CD4-positive, alpha-beta T cell (primary cell): Measurements from ENCODE around the gene SMAP1. TPM values are rescaled to one million over a fixed set of nuclear protein-coding genes. Genes with fewer than 3 reads are reported as not detected.

Source experiments
- ATAC-seq: fragments of 200-7000 bp; cut with Tn5 transposase; one replicate; pipeline ENCODE4 v1.10.0; 2022; ENCODE audit warnings: mild to moderate bottlenecking; ENCODE audit not compliant: poor library complexity
- CTCF ChIA-PET: fragments of 350-600 bp; sonication (Branson Sonifier 250); formaldehyde crosslinking; loops from one replicate; lab custom pipeline; 2021; ENCODE audit warnings: antibody characterized with exemption, inconsistent platforms; lab: Charles Lee
- POLR2A ChIA-PET: fragments of 350-600 bp; sonication (Branson Sonifier 250); formaldehyde crosslinking; loops from one replicate; lab custom pipeline; 2021; ENCODE audit warnings: antibody characterized with exemption, inconsistent platforms; lab: Charles Lee
- DNase-seq, 14 experiments: peaks; one replicate each; pipeline ENCODE4 v3.0.0-alpha.2; 2013 to 2020; ENCODE audit warnings: mixed read lengths in 2 of 14
- H3K27ac ChIP-seq, 2 donors: one replicate each; pipeline versions ENCODE4 v1.5.1 to v1.7.0; 2013; ENCODE audit warnings: low read length in 2 of 2, low read depth in 1 of 2, mild to moderate bottlenecking in 1 of 2
- H3K27me3 ChIP-seq, 2 experiments: 1 replicate in 1 of 2; 2 replicates in 1 of 2; pipeline versions ENCODE4 v1.6.1 to v1.7.0; 2013; ENCODE audit warnings: low read length in 2 of 2, control low read depth in 1 of 2, mild to moderate bottlenecking in 1 of 2, moderate library complexity in 1 of 2; ENCODE audit not compliant: insufficient read depth in 2 of 2, control insufficient read depth in 1 of 2
- H3K36me3 ChIP-seq: one replicate; pipeline ENCODE4 v1.6.1; 2013; ENCODE audit warnings: low read length, control low read depth; ENCODE audit not compliant: insufficient read depth
- H3K4me1 ChIP-seq: one replicate; pipeline ENCODE4 v1.6.1; 2013; ENCODE audit warnings: low read length, control low read depth; ENCODE audit not compliant: insufficient read depth
- H3K4me3 ChIP-seq: one replicate; pipeline ENCODE4 v1.5.1; 2013; ENCODE audit warnings: mild to moderate bottlenecking, low read length, moderate library complexity
- H3K9me3 ChIP-seq, 2 experiments: 1 replicate in 1 of 2; 2 replicates in 1 of 2; pipeline versions ENCODE4 v1.6.1 to v1.7.0; 2013; ENCODE audit warnings: low read length in 2 of 2, mild to moderate bottlenecking in 2 of 2, control low read depth in 1 of 2, moderate library complexity in 1 of 2; ENCODE audit not compliant: control insufficient read depth in 1 of 2, insufficient read depth in 1 of 2
- H3K27ac Mint-ChIP-seq: one replicate; pipeline ENCODE4 v1.8.0; 2020; ENCODE audit warnings: mixed read lengths
- H3K27me3 Mint-ChIP-seq: one replicate; pipeline ENCODE4 v1.8.0; 2021; ENCODE audit warnings: mixed read lengths
- H3K36me3 Mint-ChIP-seq: one replicate; pipeline ENCODE4 v1.8.0; 2021; ENCODE audit warnings: low read depth, mixed read lengths
- H3K4me1 Mint-ChIP-seq: one replicate; pipeline ENCODE4 v1.8.0; 2021; ENCODE audit warnings: low read depth, mixed read lengths
- H3K4me3 Mint-ChIP-seq: one replicate; pipeline ENCODE4 v1.8.0; 2020; ENCODE audit warnings: mild to moderate bottlenecking, mixed read lengths
- H3K9me3 Mint-ChIP-seq: one replicate; pipeline ENCODE4 v1.8.0; 2020; ENCODE audit warnings: mixed read lengths
- intact Hi-C, 2 experiments: fragments of 100-400 bp; cut with DNase I in 1 of 2; cut with micrococcal nuclease in 1 of 2; formaldehyde crosslinking; loops; one replicate each; pipeline versions ENCODE4 v1.15.1 to v1.9.0; 2023 to 2025; cut with DNase I, micrococcal nuclease
- total RNA-seq, 174 experiments: library from RNA in 2 of 174; stranded (reverse) in 2 of 174; gene quantifications; one replicate each; pipeline ENCODE4 v1.2.3 and lab custom pipeline; 2021 to 2026
- TF ChIP-seq, protein P1 (sequence below): fragments of 200-600 bp; IDR thresholded peaks from one replicate; pipeline ENCODE4 v1.8.0; 2022; ENCODE audit warnings: antibody characterized with exemption, mild to moderate bottlenecking

SMAP1 gene
- total RNA-seq, 2 experiments from 2014 or later, result 20.0 to 22.5 TPM

DNA sequence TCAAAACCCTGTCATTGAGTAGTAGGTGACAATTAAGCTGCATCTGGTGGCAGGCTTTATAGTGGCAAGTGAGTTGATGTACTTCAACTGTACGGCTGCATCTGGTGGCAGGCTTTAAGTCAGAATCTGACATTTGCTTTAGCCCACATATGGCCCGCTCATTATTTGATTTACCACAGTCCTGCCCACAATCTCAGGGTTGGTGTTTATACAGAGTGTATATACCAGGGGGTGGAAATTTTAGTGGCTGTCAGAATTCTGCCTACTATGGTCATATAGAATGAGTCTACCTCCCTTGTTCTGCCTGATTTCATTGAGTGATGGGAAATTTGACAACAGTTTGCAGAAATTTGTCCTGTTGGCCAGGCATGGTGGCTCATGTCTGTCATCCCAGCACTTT is 112.3 kb downstream of the SMAP1 start:
- ChIA-PET CTCF (no interaction called here), POLR2A (no interaction called here)
- no peak for ATAC-seq
- no peaks in the 10 kb centered on the region for H3K4me1 ChIP-seq
- Mint-ChIP-seq H3K36me3 (peaks cover 78% of the 10 kb centered on the region), H3K4me1 (no peaks in the 10 kb centered on the region), H3K27ac (no peak overlapping the region), H3K27me3 (no peaks in the 10 kb centered on the region), H3K4me3 (no peak overlapping the region), H3K9me3 (peaks cover 9% of the 10 kb centered on the region)
- H3K27me3 ChIP-seq, result no peaks in the 10 kb centered on the region
- DNase-seq, result no peak
- intact Hi-C loops, result no loop called here
- H3K27ac ChIP-seq, result no peak overlapping the region
- peaks cover 0 to 8% of the 10 kb centered on the region in 2 experiments for H3K9me3 ChIP-seq
- peaks cover 5% of the 10 kb centered on the region for H3K36me3 ChIP-seq
- no peak overlapping the region for H3K4me3 ChIP-seq
- TF ChIP-seq, protein P1, sequence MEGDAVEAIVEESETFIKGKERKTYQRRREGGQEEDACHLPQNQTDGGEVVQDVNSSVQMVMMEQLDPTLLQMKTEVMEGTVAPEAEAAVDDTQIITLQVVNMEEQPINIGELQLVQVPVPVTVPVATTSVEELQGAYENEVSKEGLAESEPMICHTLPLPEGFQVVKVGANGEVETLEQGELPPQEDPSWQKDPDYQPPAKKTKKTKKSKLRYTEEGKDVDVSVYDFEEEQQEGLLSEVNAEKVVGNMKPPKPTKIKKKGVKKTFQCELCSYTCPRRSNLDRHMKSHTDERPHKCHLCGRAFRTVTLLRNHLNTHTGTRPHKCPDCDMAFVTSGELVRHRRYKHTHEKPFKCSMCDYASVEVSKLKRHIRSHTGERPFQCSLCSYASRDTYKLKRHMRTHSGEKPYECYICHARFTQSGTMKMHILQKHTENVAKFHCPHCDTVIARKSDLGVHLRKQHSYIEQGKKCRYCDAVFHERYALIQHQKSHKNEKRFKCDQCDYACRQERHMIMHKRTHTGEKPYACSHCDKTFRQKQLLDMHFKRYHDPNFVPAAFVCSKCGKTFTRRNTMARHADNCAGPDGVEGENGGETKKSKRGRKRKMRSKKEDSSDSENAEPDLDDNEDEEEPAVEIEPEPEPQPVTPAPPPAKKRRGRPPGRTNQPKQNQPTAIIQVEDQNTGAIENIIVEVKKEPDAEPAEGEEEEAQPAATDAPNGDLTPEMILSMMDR, result no peak

DNA sequence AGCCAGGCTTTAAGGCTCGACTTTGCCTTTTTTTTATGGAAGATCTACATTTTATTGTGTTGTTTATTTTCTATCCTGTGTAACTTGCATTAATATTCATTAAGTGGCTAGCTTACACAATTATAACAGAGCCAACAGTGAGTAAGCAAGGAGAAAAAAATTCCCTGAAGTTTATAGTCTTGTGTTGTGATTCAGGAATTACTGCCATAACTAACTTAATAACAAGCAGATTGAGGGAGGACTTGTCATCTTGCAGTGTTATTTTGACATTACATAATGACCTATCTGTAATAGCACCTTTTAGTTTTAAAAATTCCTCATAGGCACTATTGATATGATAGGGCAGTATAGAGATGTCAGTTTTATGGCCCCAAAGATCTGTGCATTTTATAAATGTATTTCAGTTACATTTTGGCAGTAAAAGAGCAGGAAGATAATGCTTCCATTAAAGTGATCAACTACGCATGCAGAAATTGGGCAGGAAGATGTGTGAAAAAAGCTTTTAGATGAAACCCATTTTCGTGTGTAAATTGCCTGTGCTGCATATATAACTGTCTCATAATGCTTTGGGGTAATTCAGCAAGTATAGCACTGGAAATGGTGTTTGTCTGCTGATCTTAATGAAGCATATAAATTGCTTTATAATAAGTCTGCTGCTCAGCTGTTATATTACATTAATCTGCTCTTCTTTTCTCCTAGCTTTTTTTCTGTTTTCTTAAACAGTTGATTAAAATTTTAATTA is 123.0 kb downstream of the SMAP1 start:
- H3K4me1 Mint-ChIP-seq, result no peaks in the 10 kb centered on the region
- DNase-seq, result no peak
- Histone ChIP-seq H3K27me3 (no peaks in the 10 kb centered on the region), H3K9me3 (peaks cover 0 to 7% of the 10 kb centered on the region in 2 experiments), H3K27ac (no peak overlapping the region), H3K4me3 (no peak overlapping the region), H3K36me3 (no peaks in the 10 kb centered on the region), H3K4me1 (no peaks in the 10 kb centered on the region)
- H3K4me3 Mint-ChIP-seq, result no peak overlapping the region
- CTCF ChIA-PET, result no interaction called here
- POLR2A ChIA-PET, result no interaction called here
- H3K36me3 Mint-ChIP-seq, result peaks cover 40% of the 10 kb centered on the region
- ATAC-seq, result no peak
- peaks cover 8% of the 10 kb centered on the region for H3K9me3 Mint-ChIP-seq
- intact Hi-C loops, result no loop called here
- H3K27ac Mint-ChIP-seq, result no peak overlapping the region
- TF ChIP-seq, protein P1, result no peak
- H3K27me3 Mint-ChIP-seq, result no peaks in the 10 kb centered on the region

DNA sequence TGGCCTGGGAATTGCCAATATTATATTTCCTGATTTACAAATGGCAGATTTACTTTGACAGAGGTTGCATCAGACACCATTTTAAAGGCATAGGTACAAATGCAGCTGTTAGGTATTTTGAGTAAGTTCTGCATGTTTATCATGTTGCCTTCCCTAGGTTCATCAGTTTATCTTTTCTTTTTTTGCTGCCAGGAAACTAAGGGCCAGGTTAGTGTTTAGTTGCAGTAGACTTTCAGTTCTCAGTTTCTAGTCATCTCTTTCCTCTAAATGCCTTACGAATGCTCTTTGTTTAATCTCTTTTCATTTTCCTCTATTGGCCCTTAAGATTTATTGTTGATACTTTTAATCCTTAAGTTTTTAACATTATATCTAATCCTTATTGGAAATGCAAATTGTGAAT is 129.9 kb downstream of the SMAP1 start:
- TF ChIP-seq, protein P1, result no peak
- peaks cover 0 to 7% of the 10 kb centered on the region in 2 experiments for H3K9me3 ChIP-seq
- DNase-seq (no peak), ATAC-seq (no peak)
- Mint-ChIP-seq H3K9me3 (peaks cover 6% of the 10 kb centered on the region), H3K4me1 (peaks cover 53% of the 10 kb centered on the region), H3K36me3 (peaks cover 79% of the 10 kb centered on the region), H3K4me3 (no peak overlapping the region), H3K27ac (no peak overlapping the region), H3K27me3 (no peaks in the 10 kb centered on the region)
- H3K4me3 ChIP-seq, result no peak overlapping the region
- ChIA-PET CTCF (no interaction called here), POLR2A (no interaction called here)
- no peaks in the 10 kb centered on the region for H3K36me3 ChIP-seq
- intact Hi-C loops, result no loop called here
- H3K27ac ChIP-seq, result no peak overlapping the region
- H3K4me1 ChIP-seq, result no peaks in the 10 kb centered on the region
- no peaks in the 10 kb centered on the region for H3K27me3 ChIP-seq
